ENCODE results near the gene PDYN.

- no peak for TF ChIP-seq CTCF (IDR thresholded peaks at IDR 0.05; ENCODE audit: insufficient read depth, low read length, poor library complexity, severe bottlenecking)
- TF ChIP-seq EZH2phosphoT487 (conservative IDR thresholded peaks at IDR 0.05; ENCODE audit: low read length): no peak
Measured at GRCh38 chr20:1939270-1939595, 54.6 kb downstream of the PDYN start.

Measured in SU-DHL-6 (cell line).